Uterus (tissue), 2 donors: ENCODE results near the gene GAL.

Experiments
- CTCF ChIP-seq, 4 experiments: fragments of 200-600 bp in 2 of 4; fragments of 450-650 bp in 2 of 4; sonication (generic) in 2 of 4; IDR thresholded peaks; one replicate each; pipeline ENCODE4 v1.5.1; 2016 to 2019; ENCODE audit warnings: antibody characterized with exemption in 4 of 4, mild to moderate bottlenecking in 2 of 4, moderate library complexity in 1 of 4
- POLR2A ChIP-seq, 2 donors: fragments of 450-650 bp; IDR thresholded peaks; one replicate each; pipeline ENCODE4 v1.6.1; 2016; ENCODE audit warnings: antibody characterized with exemption in 2 of 2, mild to moderate bottlenecking in 1 of 2, moderate library complexity in 1 of 2

GRCh38 chr11:68715456-68716122, 31.2 kb downstream of the GAL start:
- TF ChIP-seq CTCF (IDR thresholded peaks at IDR 0.05) (no peak), POLR2A (IDR thresholded peaks at IDR 0.05) (no peak)
